Memory B cell (primary cell): ENCODE measurements around the gene RBBP6.
"Not testable (repeated sequence)": the region's sequence is repeated elsewhere in the genome, so short reads cannot be mapped to it uniquely, and the experiment has no call there.

ENCODE experiments used
- ATAC-seq: fragments of 150-1000 bp; cut with Tn5 transposase; 2 replicates; pipeline ENCODE4 v1.10.0; 2021; ENCODE audit warnings: low read depth, mild to moderate bottlenecking, moderate library complexity
- DNase-seq, 2 donors: peaks; one replicate each; pipeline ENCODE4 v3.0.0; 2022; ENCODE audit warnings: low spot score in 2 of 2
- H3K27ac Mint-ChIP-seq: one replicate; pipeline ENCODE4 v1.8.0; 2022; ENCODE audit warnings: mild to moderate bottlenecking, moderate library complexity, mixed read lengths
- H3K27me3 Mint-ChIP-seq: one replicate; pipeline ENCODE4 v1.8.0; 2022; ENCODE audit warnings: mixed read lengths
- H3K36me3 Mint-ChIP-seq: one replicate; pipeline ENCODE4 v1.8.0; 2022; ENCODE audit warnings: mild to moderate bottlenecking, mixed read lengths
- H3K4me1 Mint-ChIP-seq: one replicate; pipeline ENCODE4 v1.8.0; 2022; ENCODE audit warnings: mixed read lengths
- H3K4me3 Mint-ChIP-seq: one replicate; pipeline ENCODE4 v1.8.0; 2022; ENCODE audit warnings: mild to moderate bottlenecking, moderate library complexity, mixed read lengths
- H3K9me3 Mint-ChIP-seq: one replicate; pipeline ENCODE4 v1.8.0; 2022; ENCODE audit warnings: mixed read lengths

The RBBP6 gene

GRCh38 chr16:24539295-24539849 lies at the start of gene RBBP6:
RBBP6 (plus strand) TSS chr16:24539566; CDS start chr16:24540627, 1,061 bp downstream.
- Mint-ChIP-seq H3K27me3 (no peaks in the 10 kb centered on the region), H3K4me3 (peak within 1 kb of the TSS; percentile 99), H3K36me3 (peaks cover 7% of the 10 kb centered on the region), H3K9me3 (no peaks in the 10 kb centered on the region), H3K4me1 (peaks cover 20% of the 10 kb centered on the region), H3K27ac (peak within 1 kb of the TSS; percentile 99)
- peak; percentile 94 for DNase-seq
- peak; percentile 87 for ATAC-seq

- ATAC-seq (no peak), DNase-seq (no peak)
- Mint-ChIP-seq H3K27me3 (peaks cover 12% of the 10 kb centered on the region), H3K4me1 (no peaks in the 10 kb centered on the region), H3K36me3 (peaks cover 2% of the 10 kb centered on the region), H3K9me3 (peaks cover 5% of the 10 kb centered on the region), H3K4me3 (no peak overlapping the region), H3K27ac (no peak overlapping the region)
Measured at GRCh38 chr16:24490866-24491265, 48.5 kb upstream of the RBBP6 start.

GRCh38 chr16:24491731-24492130 lies 47.6 kb upstream of the RBBP6 start:
- no peak for DNase-seq
- H3K4me3 Mint-ChIP-seq = no peak overlapping the region
- no peak overlapping the region for H3K27ac Mint-ChIP-seq
- H3K36me3 Mint-ChIP-seq = peaks cover 2% of the 10 kb centered on the region
- H3K4me1 Mint-ChIP-seq = no peaks in the 10 kb centered on the region
- no peak for ATAC-seq
- peaks cover 5% of the 10 kb centered on the region for H3K9me3 Mint-ChIP-seq
- H3K27me3 Mint-ChIP-seq = peaks cover 12% of the 10 kb centered on the region

- ATAC-seq (no peak), DNase-seq (no peak)
- no peak overlapping the region for H3K27ac Mint-ChIP-seq
- no peaks in the 10 kb centered on the region for H3K36me3 Mint-ChIP-seq
- H3K9me3 Mint-ChIP-seq = peaks cover 1% of the 10 kb centered on the region
- H3K27me3 Mint-ChIP-seq = peaks cover 14% of the 10 kb centered on the region
- H3K4me3 Mint-ChIP-seq = no peak overlapping the region
- no peaks in the 10 kb centered on the region for H3K4me1 Mint-ChIP-seq
Measured at GRCh38 chr16:24493821-24494220, 45.5 kb upstream of the RBBP6 start.

- H3K27ac Mint-ChIP-seq, H3K36me3 Mint-ChIP-seq, DNase-seq, ATAC-seq, H3K4me3 Mint-ChIP-seq, H3K4me1 Mint-ChIP-seq, H3K9me3 Mint-ChIP-seq: not testable (repeated sequence)
- H3K27me3 Mint-ChIP-seq = peaks cover 13% of the 10 kb centered on the region
Measured at GRCh38 chr16:24495207-24495606, 44.2 kb upstream of the RBBP6 start.

GRCh38 chr16:24497440-24497839 lies 41.9 kb upstream of the RBBP6 start:
- H3K36me3 Mint-ChIP-seq = no peaks in the 10 kb centered on the region

GRCh38 chr16:24499193-24499814 lies 40.1 kb upstream of the RBBP6 start:
- no peaks in the 10 kb centered on the region for H3K36me3 Mint-ChIP-seq
- no peaks in the 10 kb centered on the region for H3K9me3 Mint-ChIP-seq
- H3K27ac Mint-ChIP-seq = no peak overlapping the region
- peaks cover 2% of the 10 kb centered on the region for H3K4me1 Mint-ChIP-seq
- peaks cover 9% of the 10 kb centered on the region for H3K27me3 Mint-ChIP-seq
- H3K4me3 Mint-ChIP-seq = no peak overlapping the region
- ATAC-seq (no peak), DNase-seq (no peak)

More at GRCh38 chr16:24497440-24497839, 41.9 kb upstream of the RBBP6 start:
- H3K27me3 Mint-ChIP-seq = peaks cover 11% of the 10 kb centered on the region
- peaks cover 2% of the 10 kb centered on the region for H3K4me1 Mint-ChIP-seq
- no peak for ATAC-seq
- H3K27ac Mint-ChIP-seq = no peak overlapping the region
- DNase-seq = no peak
- H3K9me3 Mint-ChIP-seq = no peaks in the 10 kb centered on the region
- no peak overlapping the region for H3K4me3 Mint-ChIP-seq

GRCh38 chr16:24504472-24505345 lies 34.7 kb upstream of the RBBP6 start:
- Mint-ChIP-seq H3K27me3 (peaks cover 9% of the 10 kb centered on the region), H3K4me1 (peaks cover 3% of the 10 kb centered on the region), H3K4me3 (no peak overlapping the region), H3K9me3 (no peaks in the 10 kb centered on the region), H3K36me3 (no peaks in the 10 kb centered on the region), H3K27ac (no peak overlapping the region)
- peak; percentile 56 to 66 for DNase-seq
- ATAC-seq = peak; percentile 98

GRCh38 chr16:24505959-24506358 lies 33.4 kb upstream of the RBBP6 start:
- Mint-ChIP-seq H3K27ac (no peak overlapping the region), H3K36me3 (no peaks in the 10 kb centered on the region), H3K27me3 (peaks cover 7% of the 10 kb centered on the region), H3K4me1 (peaks cover 2% of the 10 kb centered on the region), H3K9me3 (no peaks in the 10 kb centered on the region), H3K4me3 (no peak overlapping the region)
- ATAC-seq = no peak
- DNase-seq = no peak

- no peaks in the 10 kb centered on the region for H3K36me3 Mint-ChIP-seq
Measured at GRCh38 chr16:24507959-24508480, 31.3 kb upstream of the RBBP6 start.

GRCh38 chr16:24508614-24509013 lies 30.8 kb upstream of the RBBP6 start:
- ATAC-seq (no peak), DNase-seq (no peak)
- H3K4me1 Mint-ChIP-seq = peaks cover 2% of the 10 kb centered on the region
- H3K27me3 Mint-ChIP-seq = peaks cover 4% of the 10 kb centered on the region
- no peak overlapping the region for H3K27ac Mint-ChIP-seq
- H3K36me3 Mint-ChIP-seq = no peaks in the 10 kb centered on the region
- H3K9me3 Mint-ChIP-seq = no peaks in the 10 kb centered on the region
- no peak overlapping the region for H3K4me3 Mint-ChIP-seq

More at GRCh38 chr16:24507959-24508480, 31.3 kb upstream of the RBBP6 start:
- Mint-ChIP-seq H3K27ac (no peak overlapping the region), H3K4me3 (no peak overlapping the region), H3K9me3 (no peaks in the 10 kb centered on the region), H3K27me3 (peaks cover 5% of the 10 kb centered on the region), H3K4me1 (peaks cover 2% of the 10 kb centered on the region)
- no peak for ATAC-seq
- DNase-seq = no peak

GRCh38 chr16:24509536-24509935 lies 29.8 kb upstream of the RBBP6 start:
- no peaks in the 10 kb centered on the region for H3K9me3 Mint-ChIP-seq
- ATAC-seq (no peak), DNase-seq (no peak)
- no peaks in the 10 kb centered on the region for H3K36me3 Mint-ChIP-seq
- peaks cover 4% of the 10 kb centered on the region for H3K27me3 Mint-ChIP-seq
- H3K27ac Mint-ChIP-seq = no peak overlapping the region
- peaks cover 2% of the 10 kb centered on the region for H3K4me1 Mint-ChIP-seq
- H3K4me3 Mint-ChIP-seq = no peak overlapping the region

- no peak for ATAC-seq
- Mint-ChIP-seq H3K36me3 (no peaks in the 10 kb centered on the region), H3K9me3 (no peaks in the 10 kb centered on the region), H3K27me3 (peaks cover 6% of the 10 kb centered on the region), H3K4me1 (no peaks in the 10 kb centered on the region), H3K27ac (no peak overlapping the region), H3K4me3 (no peak overlapping the region)
- DNase-seq = no peak
Measured at GRCh38 chr16:24511174-24511573, 28.2 kb upstream of the RBBP6 start.

GRCh38 chr16:24511792-24512191 lies 27.6 kb upstream of the RBBP6 start:
- Mint-ChIP-seq H3K27me3 (peaks cover 6% of the 10 kb centered on the region), H3K4me1 (peaks cover under 1% of the 10 kb centered on the region), H3K36me3 (no peaks in the 10 kb centered on the region), H3K9me3 (no peaks in the 10 kb centered on the region), H3K27ac (no peak overlapping the region), H3K4me3 (no peak overlapping the region)
- ATAC-seq (no peak), DNase-seq (no peak)
